ENCODE results near the gene FBXO10. TPM values are rescaled to one million over a fixed set of nuclear protein-coding genes. Genes with fewer than 3 reads are reported as not detected.

The FBXO10 gene
- total and polyA plus RNA-seq, 9 donors: 3.0 to 7.2 (median 4.7) TPM

GRCh38 chr9:37562826-37563225 is 13.4 kb downstream of the FBXO10 start:
- no peak for TF ChIP-seq EP300 (IDR thresholded peaks at IDR 0.05)
- no peak for TF ChIP-seq POLR2A (IDR thresholded peaks at IDR 0.05)
- TF ChIP-seq, protein P1, sequence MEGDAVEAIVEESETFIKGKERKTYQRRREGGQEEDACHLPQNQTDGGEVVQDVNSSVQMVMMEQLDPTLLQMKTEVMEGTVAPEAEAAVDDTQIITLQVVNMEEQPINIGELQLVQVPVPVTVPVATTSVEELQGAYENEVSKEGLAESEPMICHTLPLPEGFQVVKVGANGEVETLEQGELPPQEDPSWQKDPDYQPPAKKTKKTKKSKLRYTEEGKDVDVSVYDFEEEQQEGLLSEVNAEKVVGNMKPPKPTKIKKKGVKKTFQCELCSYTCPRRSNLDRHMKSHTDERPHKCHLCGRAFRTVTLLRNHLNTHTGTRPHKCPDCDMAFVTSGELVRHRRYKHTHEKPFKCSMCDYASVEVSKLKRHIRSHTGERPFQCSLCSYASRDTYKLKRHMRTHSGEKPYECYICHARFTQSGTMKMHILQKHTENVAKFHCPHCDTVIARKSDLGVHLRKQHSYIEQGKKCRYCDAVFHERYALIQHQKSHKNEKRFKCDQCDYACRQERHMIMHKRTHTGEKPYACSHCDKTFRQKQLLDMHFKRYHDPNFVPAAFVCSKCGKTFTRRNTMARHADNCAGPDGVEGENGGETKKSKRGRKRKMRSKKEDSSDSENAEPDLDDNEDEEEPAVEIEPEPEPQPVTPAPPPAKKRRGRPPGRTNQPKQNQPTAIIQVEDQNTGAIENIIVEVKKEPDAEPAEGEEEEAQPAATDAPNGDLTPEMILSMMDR (IDR thresholded peaks at IDR 0.05): no peak
- H3K36me3 ChIP-seq: no peaks in the 10 kb centered on the region
- intact Hi-C loops (cut with DNase I): no loop called here
- H3K27me3 ChIP-seq: no peaks in the 10 kb centered on the region
- no peak overlapping the region for H3K27ac ChIP-seq
- no peaks in the 10 kb centered on the region for H3K4me1 ChIP-seq (ENCODE audit: insufficient read depth)
- no peak overlapping the region for H3K4me3 ChIP-seq
- H3K9me3 ChIP-seq: no peaks in the 10 kb centered on the region
- DNase-seq: no peak
- 92 to 94% (median 94%) methylated on average over 1 of the region's 1 CpG for WGBS, 3 donors

DNA sequence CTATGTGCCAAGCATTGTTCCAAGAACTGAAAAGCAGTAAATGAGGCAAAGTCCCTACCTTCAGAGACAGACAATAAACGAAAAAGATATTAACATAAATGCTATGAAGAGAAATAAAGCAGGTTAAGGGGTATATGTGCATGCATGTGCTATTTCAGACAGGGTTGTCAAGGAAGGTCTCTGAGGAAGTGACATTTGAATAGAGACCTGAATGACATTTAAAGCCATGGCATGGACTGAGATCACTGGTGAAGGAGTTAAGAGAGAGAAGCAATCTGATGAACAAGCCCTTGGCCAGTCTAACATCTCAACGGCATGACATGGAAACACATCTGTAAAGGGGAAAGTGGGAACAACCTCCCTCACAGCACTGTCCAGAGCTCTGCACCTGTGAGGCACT is 14.5 kb downstream of the FBXO10 start:
- H3K4me1 ChIP-seq (ENCODE audit: insufficient read depth): no peaks in the 10 kb centered on the region
- no peak overlapping the region for H3K4me3 ChIP-seq
- no peak overlapping the region for H3K27ac ChIP-seq
- H3K27me3 ChIP-seq: no peaks in the 10 kb centered on the region
- 55 to 80% (median 70%) methylated on average over 2 of the region's 2 CpGs for WGBS, 3 donors
- TF ChIP-seq EP300 (IDR thresholded peaks at IDR 0.05): no peak
- TF ChIP-seq, protein P1 (IDR thresholded peaks at IDR 0.05): no peak
- TF ChIP-seq POLR2A (IDR thresholded peaks at IDR 0.05): no peak
- no peaks in the 10 kb centered on the region for H3K9me3 ChIP-seq
- no peak for DNase-seq
- intact Hi-C loops (cut with DNase I): loop anchor here in 1 of 4 donors (1.0 kb wide), 1 partner anchor 28 kb away; no protein-coding TSS in a partner anchor
- H3K36me3 ChIP-seq: no peaks in the 10 kb centered on the region

- Histone ChIP-seq H3K9me3 (no peaks in the 10 kb centered on the region), H3K27ac (no peak overlapping the region), H3K4me3 (no peak overlapping the region), H3K4me1 (ENCODE audit: insufficient read depth) (no peaks in the 10 kb centered on the region), H3K36me3 (no peaks in the 10 kb centered on the region), H3K27me3 (no peaks in the 10 kb centered on the region)
- DNase-seq: no peak
- 95 to 97% (median 96%) methylated on average over 5 of the region's 5 CpGs for whole genome bisulfite sequencing, 3 donors
- intact Hi-C loops (cut with DNase I): no loop called here
- TF ChIP-seq POLR2A (IDR thresholded peaks at IDR 0.05): no peak
- TF ChIP-seq EP300 (IDR thresholded peaks at IDR 0.05): no peak
- TF ChIP-seq, protein P1 (IDR thresholded peaks at IDR 0.05): no peak
Observed at GRCh38 chr9:37559855-37560592, 16.2 kb downstream of the FBXO10 start.

- Histone ChIP-seq H3K36me3 (no peaks in the 10 kb centered on the region), H3K27ac (no peak overlapping the region), H3K4me3 (no peak overlapping the region), H3K27me3 (no peaks in the 10 kb centered on the region), H3K4me1 (ENCODE audit: insufficient read depth) (no peaks in the 10 kb centered on the region), H3K9me3 (no peaks in the 10 kb centered on the region)
- no peak for DNase-seq
- TF ChIP-seq POLR2A (IDR thresholded peaks at IDR 0.05) (no peak), EP300 (IDR thresholded peaks at IDR 0.05) (no peak)
- TF ChIP-seq, protein P1 (IDR thresholded peaks at IDR 0.05): no peak
- whole genome bisulfite sequencing, 3 donors: 79 to 84% (median 83%) methylated on average over 1 of the region's 1 CpG
- intact Hi-C loops (cut with DNase I): no loop called here
Observed at GRCh38 chr9:37559125-37559524, 17.1 kb downstream of the FBXO10 start.
